Transverse colon (tissue), 4 donors: ENCODE results near the gene SUFU.

Source experiments
- EP300 ChIP-seq: sonication (generic); formaldehyde crosslinking; IDR thresholded peaks from one replicate; pipeline ENCODE4 v1.6.1; 2017; ENCODE audit warnings: antibody characterized with exemption, low read depth
- POLR2A ChIP-seq: fragments of 450-650 bp; IDR thresholded peaks from one replicate; pipeline ENCODE4 v1.6.1; 2016; ENCODE audit warnings: antibody characterized with exemption, mild to moderate bottlenecking, moderate library complexity
- POLR2AphosphoS5 ChIP-seq, 3 donors: sonication (generic); formaldehyde crosslinking; IDR thresholded peaks; one replicate each; pipeline ENCODE4 v1.6.1; 2016; ENCODE audit warnings: antibody characterized with exemption in 3 of 3
- TF ChIP-seq, protein P1 (sequence below), 5 experiments: fragments of 200-600 bp in 3 of 5; fragments of 450-650 bp in 2 of 5; sonication (generic) in 3 of 5; IDR thresholded peaks; 1 replicate in 2 of 5; 2 replicates in 3 of 5; pipeline ENCODE4 v1.5.1; 2016 to 2017; ENCODE audit warnings: antibody characterized with exemption in 5 of 5, inconsistent platforms in 3 of 5, mild to moderate bottlenecking in 2 of 5, moderate library complexity in 1 of 5

DNA sequence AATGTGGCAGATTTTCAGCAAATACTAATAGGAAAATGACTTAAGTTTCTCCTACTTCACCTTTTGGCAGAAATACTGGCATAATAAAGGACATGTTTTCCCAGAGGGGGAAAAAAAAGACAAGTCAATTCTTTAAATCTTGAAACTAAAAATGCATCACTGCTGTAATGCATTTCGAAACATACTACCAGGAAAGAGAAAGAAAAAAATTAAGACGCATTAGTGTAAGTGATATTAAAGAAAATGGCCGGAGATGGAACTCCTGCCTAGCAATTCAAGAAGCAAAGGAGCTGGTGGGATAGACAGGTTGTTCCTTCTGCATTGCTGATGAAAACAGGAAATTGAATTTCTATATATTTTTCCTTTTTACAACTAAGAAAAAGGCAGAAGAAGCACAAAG lies 4.4 kb upstream of the SUFU start:
- TF ChIP-seq POLR2A (no peak), POLR2AphosphoS5 (IDR thresholded peaks at IDR 0.05) (no peak), EP300 (no peak)
- TF ChIP-seq, protein P1, sequence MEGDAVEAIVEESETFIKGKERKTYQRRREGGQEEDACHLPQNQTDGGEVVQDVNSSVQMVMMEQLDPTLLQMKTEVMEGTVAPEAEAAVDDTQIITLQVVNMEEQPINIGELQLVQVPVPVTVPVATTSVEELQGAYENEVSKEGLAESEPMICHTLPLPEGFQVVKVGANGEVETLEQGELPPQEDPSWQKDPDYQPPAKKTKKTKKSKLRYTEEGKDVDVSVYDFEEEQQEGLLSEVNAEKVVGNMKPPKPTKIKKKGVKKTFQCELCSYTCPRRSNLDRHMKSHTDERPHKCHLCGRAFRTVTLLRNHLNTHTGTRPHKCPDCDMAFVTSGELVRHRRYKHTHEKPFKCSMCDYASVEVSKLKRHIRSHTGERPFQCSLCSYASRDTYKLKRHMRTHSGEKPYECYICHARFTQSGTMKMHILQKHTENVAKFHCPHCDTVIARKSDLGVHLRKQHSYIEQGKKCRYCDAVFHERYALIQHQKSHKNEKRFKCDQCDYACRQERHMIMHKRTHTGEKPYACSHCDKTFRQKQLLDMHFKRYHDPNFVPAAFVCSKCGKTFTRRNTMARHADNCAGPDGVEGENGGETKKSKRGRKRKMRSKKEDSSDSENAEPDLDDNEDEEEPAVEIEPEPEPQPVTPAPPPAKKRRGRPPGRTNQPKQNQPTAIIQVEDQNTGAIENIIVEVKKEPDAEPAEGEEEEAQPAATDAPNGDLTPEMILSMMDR (IDR thresholded peaks at IDR 0.05) = no peak
